Measurements from ENCODE around the gene REXO2.

- TF ChIP-seq, protein P1, sequence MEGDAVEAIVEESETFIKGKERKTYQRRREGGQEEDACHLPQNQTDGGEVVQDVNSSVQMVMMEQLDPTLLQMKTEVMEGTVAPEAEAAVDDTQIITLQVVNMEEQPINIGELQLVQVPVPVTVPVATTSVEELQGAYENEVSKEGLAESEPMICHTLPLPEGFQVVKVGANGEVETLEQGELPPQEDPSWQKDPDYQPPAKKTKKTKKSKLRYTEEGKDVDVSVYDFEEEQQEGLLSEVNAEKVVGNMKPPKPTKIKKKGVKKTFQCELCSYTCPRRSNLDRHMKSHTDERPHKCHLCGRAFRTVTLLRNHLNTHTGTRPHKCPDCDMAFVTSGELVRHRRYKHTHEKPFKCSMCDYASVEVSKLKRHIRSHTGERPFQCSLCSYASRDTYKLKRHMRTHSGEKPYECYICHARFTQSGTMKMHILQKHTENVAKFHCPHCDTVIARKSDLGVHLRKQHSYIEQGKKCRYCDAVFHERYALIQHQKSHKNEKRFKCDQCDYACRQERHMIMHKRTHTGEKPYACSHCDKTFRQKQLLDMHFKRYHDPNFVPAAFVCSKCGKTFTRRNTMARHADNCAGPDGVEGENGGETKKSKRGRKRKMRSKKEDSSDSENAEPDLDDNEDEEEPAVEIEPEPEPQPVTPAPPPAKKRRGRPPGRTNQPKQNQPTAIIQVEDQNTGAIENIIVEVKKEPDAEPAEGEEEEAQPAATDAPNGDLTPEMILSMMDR (IDR thresholded peaks at IDR 0.05 in 4 of 5, conservative IDR thresholded peaks at IDR 0.05 in 1 of 5): no peak
- no peak for TF ChIP-seq POLR2A (IDR thresholded peaks at IDR 0.05)
Measured at GRCh38 chr11:114438303-114438702, 964 bp upstream of the REXO2 start.

Measured in gastrocnemius medialis (tissue), 4 donors.